Smooth muscle cell (in vitro differentiated cells): ENCODE results near the gene LBH. TPM values are rescaled to one million over a fixed set of nuclear protein-coding genes. Genes with fewer than 3 reads are reported as not detected.

ENCODE experiments used
- DNase-seq: peaks from one replicate; lab custom pipeline; 2025; ENCODE audit not compliant: unreplicated experiment; lab: John Stamatoyannopoulos, UW
- H2AFZ ChIP-seq: fragments of 200-600 bp; sonication (generic); 2 replicates; pipeline ENCODE4 v1.6.0; 2016; ENCODE audit warnings: antibody characterized with exemption, low read depth, mild to moderate bottlenecking
- H3F3A ChIP-seq: fragments of 200-600 bp; sonication (generic); 2 replicates; pipeline ENCODE4 v1.6.0; 2017; ENCODE audit warnings: antibody characterized with exemption, low read depth
- H3K27ac ChIP-seq: fragments of 200-600 bp; sonication (generic); 2 replicates; pipeline ENCODE4 v1.5.1; 2016; ENCODE audit warnings: low read depth, mild to moderate bottlenecking
- H3K27me3 ChIP-seq: fragments of 200-600 bp; sonication (generic); 2 replicates; pipeline ENCODE4 v1.6.1; 2016; ENCODE audit warnings: low read depth, mild to moderate bottlenecking
- H3K36me3 ChIP-seq: fragments of 200-600 bp; sonication (generic); 2 replicates; pipeline ENCODE4 v1.5.1; 2016; ENCODE audit warnings: low read depth
- H3K4me1 ChIP-seq: fragments of 200-600 bp; sonication (generic); 2 replicates; pipeline ENCODE4 v1.5.1; 2016; ENCODE audit warnings: low read depth
- H3K4me2 ChIP-seq: fragments of 200-600 bp; sonication (generic); 2 replicates; pipeline ENCODE4 v1.6.0; 2016; ENCODE audit warnings: mild to moderate bottlenecking
- H3K4me3 ChIP-seq: fragments of 200-600 bp; sonication (generic); 2 replicates; pipeline ENCODE4 v1.5.1; 2016; ENCODE audit warnings: mild to moderate bottlenecking
- H3K79me2 ChIP-seq: fragments of 200-600 bp; sonication (generic); 2 replicates; pipeline ENCODE4 v1.6.0; 2016; ENCODE audit warnings: low read depth, mild to moderate bottlenecking
- H3K9ac ChIP-seq: fragments of 200-600 bp; sonication (generic); 2 replicates; pipeline ENCODE4 v1.6.0; 2016; ENCODE audit warnings: low read depth
- H3K9me3 ChIP-seq: fragments of 200-600 bp; sonication (generic); replicated peaks from 2 replicates; pipeline ENCODE4 v1.5.1; 2016; ENCODE audit warnings: low read depth
- H4K20me1 ChIP-seq: fragments of 200-600 bp; sonication (generic); 2 replicates; pipeline ENCODE4 v1.6.0; 2016; ENCODE audit warnings: low read depth
- WGBS: methylation state at CpG from one replicate; pipeline ENCODE4 v1.1.7; 2016; ENCODE audit warnings: low lambda C conversion rate; 5-methylcytosine and 5-hydroxymethylcytosine counted together
- polyA plus RNA-seq: library from polyadenylated mRNA; unstranded; fragments of >200 nt; fragmentation: Nextera tagmentation; extraction: Ambion mirVana; gene quantifications from 2 replicates; pipeline ENCODE4 v1.2.1, GENCODE V29; 2016
- total RNA-seq: library from RNA; depleted of rRNA; stranded (reverse); fragments of >200 nt; gene quantifications from 2 replicates; pipeline ENCODE4 v1.2.3, GENCODE V29; 2014
- TF ChIP-seq, protein P1 (sequence below): fragments of 200-600 bp; sonication (generic); IDR thresholded peaks from 2 replicates; pipeline ENCODE4 v1.5.1; 2017; ENCODE audit warnings: borderline replicate concordance, mild to moderate bottlenecking, antibody characterized with exemption; ENCODE audit not compliant: insufficient read depth, poor library complexity, severe bottlenecking

LBH gene
- total and polyA plus RNA-seq, 2 experiments from 2014 or later, result 31.0 to 35.2 TPM

DNA sequence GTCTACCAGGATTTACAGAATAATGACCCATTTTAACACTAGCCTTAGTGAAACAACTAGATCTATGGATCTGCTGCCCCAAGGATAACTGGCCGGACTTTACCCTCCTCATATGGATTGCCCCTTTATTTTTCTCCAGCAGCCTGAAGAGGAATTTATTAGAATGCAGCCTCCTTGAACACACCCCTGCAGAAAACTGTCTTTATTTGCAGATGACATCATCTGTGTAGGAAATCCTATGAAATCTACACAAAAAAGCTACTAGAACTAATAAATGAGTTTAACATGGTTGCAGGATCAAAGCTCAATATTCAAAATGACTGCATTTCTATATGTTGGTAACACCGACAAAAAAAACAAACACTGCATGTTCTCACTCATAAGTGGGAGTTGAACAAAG, 29.6 kb downstream of the LBH start:
- WGBS, result 92% methylated on average over 2 of the region's 2 CpGs
- TF ChIP-seq, protein P1, sequence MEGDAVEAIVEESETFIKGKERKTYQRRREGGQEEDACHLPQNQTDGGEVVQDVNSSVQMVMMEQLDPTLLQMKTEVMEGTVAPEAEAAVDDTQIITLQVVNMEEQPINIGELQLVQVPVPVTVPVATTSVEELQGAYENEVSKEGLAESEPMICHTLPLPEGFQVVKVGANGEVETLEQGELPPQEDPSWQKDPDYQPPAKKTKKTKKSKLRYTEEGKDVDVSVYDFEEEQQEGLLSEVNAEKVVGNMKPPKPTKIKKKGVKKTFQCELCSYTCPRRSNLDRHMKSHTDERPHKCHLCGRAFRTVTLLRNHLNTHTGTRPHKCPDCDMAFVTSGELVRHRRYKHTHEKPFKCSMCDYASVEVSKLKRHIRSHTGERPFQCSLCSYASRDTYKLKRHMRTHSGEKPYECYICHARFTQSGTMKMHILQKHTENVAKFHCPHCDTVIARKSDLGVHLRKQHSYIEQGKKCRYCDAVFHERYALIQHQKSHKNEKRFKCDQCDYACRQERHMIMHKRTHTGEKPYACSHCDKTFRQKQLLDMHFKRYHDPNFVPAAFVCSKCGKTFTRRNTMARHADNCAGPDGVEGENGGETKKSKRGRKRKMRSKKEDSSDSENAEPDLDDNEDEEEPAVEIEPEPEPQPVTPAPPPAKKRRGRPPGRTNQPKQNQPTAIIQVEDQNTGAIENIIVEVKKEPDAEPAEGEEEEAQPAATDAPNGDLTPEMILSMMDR, result no peak
- H3F3A ChIP-seq, result peaks cover 6% of the 10 kb centered on the region
- H3K9me3 ChIP-seq, result no peaks in the 10 kb centered on the region
- H3K27me3 ChIP-seq, result no peaks in the 10 kb centered on the region
- no peak overlapping the region for H3K4me3 ChIP-seq
- peaks cover 33% of the 10 kb centered on the region for H4K20me1 ChIP-seq
- peaks cover 3% of the 10 kb centered on the region for H3K79me2 ChIP-seq
- no peaks in the 10 kb centered on the region for H3K4me1 ChIP-seq
- no peak overlapping the region for H3K9ac ChIP-seq
- no peak overlapping the region for H3K4me2 ChIP-seq
- no peak overlapping the region for H2AFZ ChIP-seq
- DNase-seq, result no peak
- peaks cover 3% of the 10 kb centered on the region for H3K36me3 ChIP-seq
- no peak overlapping the region for H3K27ac ChIP-seq

DNA sequence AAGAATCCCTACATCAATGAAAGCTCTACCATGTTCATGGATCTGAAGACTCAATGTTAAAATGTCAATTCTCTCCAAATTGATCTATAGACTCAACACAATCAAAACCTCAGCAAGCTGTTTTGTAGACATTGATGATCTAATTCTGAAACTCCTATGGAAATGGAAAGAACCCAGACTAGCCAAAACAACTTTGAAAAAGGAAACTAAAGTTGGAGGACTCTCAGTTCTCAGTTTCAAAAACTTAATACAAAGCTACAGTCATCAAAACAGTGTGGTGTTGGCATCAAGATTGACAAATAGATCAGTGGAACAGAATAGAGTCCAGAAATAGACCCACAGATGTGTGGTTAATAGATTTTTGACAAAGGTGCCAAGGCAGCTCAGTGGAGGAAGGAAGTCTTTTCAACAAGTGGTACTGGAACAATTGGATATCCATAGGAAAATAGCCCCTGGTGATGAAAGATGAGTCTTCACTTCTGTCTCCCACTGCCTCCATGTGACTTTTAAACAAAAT, 30.4 kb downstream of the LBH start:
- Histone ChIP-seq H3K9ac (no peak overlapping the region), H3K9me3 (no peaks in the 10 kb centered on the region), H2AFZ (no peak overlapping the region), H3F3A (peaks cover 8% of the 10 kb centered on the region), H3K27ac (no peak overlapping the region), H3K36me3 (peaks cover 3% of the 10 kb centered on the region), H3K4me3 (no peak overlapping the region), H3K79me2 (no peaks in the 10 kb centered on the region), H4K20me1 (peaks cover 25% of the 10 kb centered on the region), H3K4me2 (no peak overlapping the region), H3K4me1 (no peaks in the 10 kb centered on the region), H3K27me3 (no peaks in the 10 kb centered on the region)
- TF ChIP-seq, protein P1, result no peak
- no peak for DNase-seq

DNA sequence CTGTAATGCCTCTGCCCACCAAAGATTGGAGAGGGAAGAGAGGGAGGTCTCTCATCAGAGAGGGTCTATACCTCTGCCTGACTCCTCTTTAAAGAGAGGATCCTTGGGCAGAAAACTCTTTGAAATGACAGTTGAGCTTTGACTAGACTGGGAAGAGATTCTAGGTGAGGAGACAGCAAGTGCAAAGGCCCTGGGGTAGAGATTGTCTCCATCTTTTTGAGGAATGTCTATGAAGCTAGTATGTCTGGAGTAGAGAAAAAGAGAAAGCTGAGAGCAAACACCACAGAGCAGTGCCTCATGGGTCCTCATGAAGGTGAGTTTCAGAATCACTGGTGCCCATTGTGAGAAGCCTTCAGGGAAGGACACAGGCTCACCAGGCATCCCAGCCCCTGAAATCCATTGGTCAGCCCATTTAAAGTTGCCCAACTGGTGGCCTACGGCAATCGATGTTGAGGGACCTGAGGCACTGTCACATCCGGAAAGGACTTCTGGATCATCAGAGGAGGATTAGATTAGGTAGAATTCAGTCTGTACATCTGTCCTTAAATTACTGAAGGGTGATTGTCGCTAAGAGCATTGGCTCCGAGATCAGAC, 31.5 kb downstream of the LBH start:
- no peak overlapping the region for H3K27ac ChIP-seq
- peaks cover 8% of the 10 kb centered on the region for H3F3A ChIP-seq
- H3K27me3 ChIP-seq, result no peaks in the 10 kb centered on the region
- H3K4me2 ChIP-seq, result no peak overlapping the region
- H3K79me2 ChIP-seq, result no peaks in the 10 kb centered on the region
- peaks cover 3% of the 10 kb centered on the region for H3K36me3 ChIP-seq
- H2AFZ ChIP-seq, result no peak overlapping the region
- H3K4me1 ChIP-seq, result no peaks in the 10 kb centered on the region
- peaks cover 19% of the 10 kb centered on the region for H4K20me1 ChIP-seq
- no peak overlapping the region for H3K4me3 ChIP-seq
- DNase-seq, result no peak
- TF ChIP-seq, protein P1, result no peak
- no peak overlapping the region for H3K9ac ChIP-seq
- no peaks in the 10 kb centered on the region for H3K9me3 ChIP-seq
- WGBS, result 98% methylated on average over 5 of the region's 5 CpGs

DNA sequence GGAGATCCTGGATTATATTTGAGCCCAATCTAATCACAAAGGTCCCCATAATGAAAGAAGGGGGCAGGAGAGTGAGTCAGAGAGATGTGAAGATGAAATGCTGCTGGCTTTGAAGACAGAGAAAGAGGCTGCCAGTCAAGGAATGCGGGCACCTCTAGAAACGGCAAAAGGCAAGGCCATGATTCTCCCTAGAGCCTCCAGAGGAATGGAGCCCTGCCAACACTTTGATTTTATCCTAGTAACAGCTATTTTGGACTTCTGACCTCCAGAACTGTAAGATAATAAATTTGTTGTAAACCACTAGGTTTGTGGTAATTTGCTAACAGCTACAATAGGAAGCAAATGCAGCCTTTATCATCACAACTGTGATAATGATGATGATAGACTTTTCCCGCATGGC, 32.9 kb downstream of the LBH start:
- H3K9me3 ChIP-seq, result no peaks in the 10 kb centered on the region
- H3K4me1 ChIP-seq, result no peaks in the 10 kb centered on the region
- no peaks in the 10 kb centered on the region for H3K27me3 ChIP-seq
- no peak overlapping the region for H3K9ac ChIP-seq
- no peak overlapping the region for H3K4me3 ChIP-seq
- H2AFZ ChIP-seq, result no peak overlapping the region
- H3K79me2 ChIP-seq, result no peaks in the 10 kb centered on the region
- DNase-seq, result no peak
- peaks cover 3% of the 10 kb centered on the region for H3K36me3 ChIP-seq
- TF ChIP-seq, protein P1, result no peak
- H3K27ac ChIP-seq, result no peak overlapping the region
- peaks cover 8% of the 10 kb centered on the region for H4K20me1 ChIP-seq
- WGBS, result 78% methylated on average over 3 of the region's 3 CpGs
- H3F3A ChIP-seq, result peaks cover 8% of the 10 kb centered on the region
- no peak overlapping the region for H3K4me2 ChIP-seq
